Testis (tissue), 3 donors: Measurements from ENCODE around the gene PAX4. TPM values are rescaled to one million over a fixed set of nuclear protein-coding genes. Genes with fewer than 3 reads are reported as not detected.

ENCODE experiments used
- DNase-seq: peaks from one replicate; pipeline ENCODE4 v3.0.0-alpha.2; 2019
- H3K27ac ChIP-seq, 2 donors: fragments of 200-600 bp; sonication (generic); one replicate each; pipeline ENCODE4 v1.5.1; 2019
- H3K27me3 ChIP-seq: fragments of 200-600 bp; sonication (generic); one replicate; pipeline ENCODE4 v1.5.1; 2019
- H3K36me3 ChIP-seq: fragments of 200-600 bp; sonication (generic); one replicate; pipeline ENCODE4 v1.5.1; 2017; ENCODE audit warnings: low read depth; ENCODE audit errors: missing control alignments
- H3K4me1 ChIP-seq: fragments of 200-600 bp; sonication (generic); one replicate; pipeline ENCODE4 v1.5.1; 2019
- H3K4me3 ChIP-seq, 2 donors: fragments of 200-600 bp; sonication (generic); one replicate each; pipeline ENCODE4 v1.5.1; 2017 to 2019
- H3K9me3 ChIP-seq: fragments of 200-600 bp; sonication (generic); one replicate; pipeline ENCODE4 v1.5.1; 2017
- POLR2A ChIP-seq: fragments of 450-650 bp; IDR thresholded peaks from one replicate; pipeline ENCODE4 v1.6.1; 2017; ENCODE audit warnings: antibody characterized with exemption, mild to moderate bottlenecking, moderate library complexity
- WGBS, 2 donors: methylation state at CpG; one replicate each; pipeline ENCODE4 v1.1.5; 2018; 5-methylcytosine and 5-hydroxymethylcytosine counted together
- intact Hi-C: fragments of 100-400 bp; cut with DNase I; formaldehyde crosslinking; loops from one replicate; pipeline ENCODE4 v1.15.1; 2023; ENCODE audit warnings: low total_unique reads
- polyA plus RNA-seq: library from polyadenylated mRNA; stranded (reverse); fragments of 350-450 nt; fragmentation: Illumina TruSeq; extraction: RNeasy Lipid Tissue Mini Kit (QIAGEN cat#74804); gene quantifications from one replicate; pipeline ENCODE4 v1.2.3, GENCODE V29; 2014; ENCODE audit warnings: low read depth, low replicate concordance; ENCODE audit not compliant: insufficient read depth
- total RNA-seq, 2 donors: library from RNA; depleted of rRNA; stranded (reverse); fragments of >200 nt; gene quantifications; one replicate each; pipeline ENCODE4 v1.2.3, GENCODE V29; 2016
- TF ChIP-seq, protein P1 (sequence below), 3 experiments: fragments of 450-650 bp in 2 of 3; fragments of 200-600 bp in 1 of 3; sonication (generic) in 1 of 3; IDR thresholded peaks; one replicate each; pipeline ENCODE4 v1.5.1; 2016 to 2019; ENCODE audit warnings: antibody characterized with exemption in 3 of 3, mild to moderate bottlenecking in 2 of 3, moderate library complexity in 1 of 3

Gene PAX4
- total and polyA plus RNA-seq, 3 donors from 2014 or later, result 0.50 to 0.95 (median 0.55) TPM

DNA sequence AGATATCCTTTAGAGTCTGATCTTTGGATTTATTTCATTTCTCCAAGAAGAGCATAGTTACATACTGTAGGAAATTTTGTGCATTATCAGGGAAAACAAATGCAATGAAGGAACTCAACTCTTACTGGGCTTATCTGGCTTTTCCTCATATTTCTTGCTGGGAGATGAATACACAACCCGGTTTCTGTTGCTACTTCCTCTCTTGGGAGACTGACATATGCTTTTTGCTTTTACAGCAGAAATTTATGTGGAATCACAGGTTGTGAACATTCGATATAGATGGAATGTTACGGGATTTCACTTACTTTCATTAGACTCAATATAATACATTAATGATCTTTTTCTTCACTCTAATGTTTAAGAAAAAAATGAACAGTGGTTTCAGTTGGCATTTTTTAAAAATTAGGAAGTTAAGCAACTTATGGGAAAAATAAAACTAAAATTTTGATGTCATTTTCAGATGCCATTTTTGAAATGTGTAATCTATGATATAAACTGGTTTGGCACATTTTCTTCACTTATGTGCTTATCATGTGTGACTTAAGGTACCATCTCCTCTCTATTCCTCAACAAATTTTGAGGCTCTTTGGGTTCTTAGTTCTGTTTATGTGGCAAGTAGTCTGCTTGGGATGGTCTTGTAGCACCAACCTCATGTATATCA is 41.2 kb upstream of the PAX4 start:
- Histone ChIP-seq H3K9me3 (no peaks in the 10 kb centered on the region), H3K27me3 (no peaks in the 10 kb centered on the region), H3K4me1 (peaks cover 9% of the 10 kb centered on the region), H3K4me3 (no peak overlapping the region), H3K27ac (no peak overlapping the region), H3K36me3 (no peaks in the 10 kb centered on the region)
- no peak for TF ChIP-seq POLR2A
- TF ChIP-seq, protein P1, sequence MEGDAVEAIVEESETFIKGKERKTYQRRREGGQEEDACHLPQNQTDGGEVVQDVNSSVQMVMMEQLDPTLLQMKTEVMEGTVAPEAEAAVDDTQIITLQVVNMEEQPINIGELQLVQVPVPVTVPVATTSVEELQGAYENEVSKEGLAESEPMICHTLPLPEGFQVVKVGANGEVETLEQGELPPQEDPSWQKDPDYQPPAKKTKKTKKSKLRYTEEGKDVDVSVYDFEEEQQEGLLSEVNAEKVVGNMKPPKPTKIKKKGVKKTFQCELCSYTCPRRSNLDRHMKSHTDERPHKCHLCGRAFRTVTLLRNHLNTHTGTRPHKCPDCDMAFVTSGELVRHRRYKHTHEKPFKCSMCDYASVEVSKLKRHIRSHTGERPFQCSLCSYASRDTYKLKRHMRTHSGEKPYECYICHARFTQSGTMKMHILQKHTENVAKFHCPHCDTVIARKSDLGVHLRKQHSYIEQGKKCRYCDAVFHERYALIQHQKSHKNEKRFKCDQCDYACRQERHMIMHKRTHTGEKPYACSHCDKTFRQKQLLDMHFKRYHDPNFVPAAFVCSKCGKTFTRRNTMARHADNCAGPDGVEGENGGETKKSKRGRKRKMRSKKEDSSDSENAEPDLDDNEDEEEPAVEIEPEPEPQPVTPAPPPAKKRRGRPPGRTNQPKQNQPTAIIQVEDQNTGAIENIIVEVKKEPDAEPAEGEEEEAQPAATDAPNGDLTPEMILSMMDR (IDR thresholded peaks at IDR 0.05), result no peak
- intact Hi-C loops, result no loop called here
- DNase-seq, result no peak
- 84 to 86% methylated on average over 3 of the region's 3 CpGs for WGBS, 2 donors

DNA sequence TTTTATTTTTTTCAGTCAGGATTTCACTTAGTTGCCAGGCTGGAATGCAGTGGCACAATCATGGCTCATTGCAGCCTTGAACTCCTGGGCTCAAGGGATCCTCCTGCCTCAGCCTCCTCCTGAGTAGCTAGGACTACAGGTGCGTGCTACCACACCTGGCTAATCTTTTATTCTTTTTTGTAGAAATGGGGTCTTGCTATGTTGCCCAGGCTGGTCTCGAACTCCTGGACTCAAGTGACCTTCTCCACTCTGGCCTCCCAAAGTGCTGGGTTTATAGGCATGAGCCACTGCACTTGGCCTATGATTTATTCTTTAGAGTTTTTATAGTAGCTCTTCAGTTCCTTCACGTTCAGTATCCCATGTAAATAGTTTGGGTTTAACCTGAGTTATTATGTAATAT is 39.6 kb upstream of the PAX4 start:
- H3K4me1 ChIP-seq, result peaks cover 22% of the 10 kb centered on the region
- H3K9me3 ChIP-seq, result no peaks in the 10 kb centered on the region
- H3K27me3 ChIP-seq, result no peaks in the 10 kb centered on the region
- no peak overlapping the region for H3K4me3 ChIP-seq
- no peak for DNase-seq
- WGBS, 2 donors, result 86 to 89% methylated on average over 3 of the region's 3 CpGs
- H3K36me3 ChIP-seq, result no peaks in the 10 kb centered on the region
- TF ChIP-seq POLR2A, result no peak
- TF ChIP-seq, protein P1 (IDR thresholded peaks at IDR 0.05), result no peak
- intact Hi-C loops, result no loop called here
- no peak overlapping the region for H3K27ac ChIP-seq

DNA sequence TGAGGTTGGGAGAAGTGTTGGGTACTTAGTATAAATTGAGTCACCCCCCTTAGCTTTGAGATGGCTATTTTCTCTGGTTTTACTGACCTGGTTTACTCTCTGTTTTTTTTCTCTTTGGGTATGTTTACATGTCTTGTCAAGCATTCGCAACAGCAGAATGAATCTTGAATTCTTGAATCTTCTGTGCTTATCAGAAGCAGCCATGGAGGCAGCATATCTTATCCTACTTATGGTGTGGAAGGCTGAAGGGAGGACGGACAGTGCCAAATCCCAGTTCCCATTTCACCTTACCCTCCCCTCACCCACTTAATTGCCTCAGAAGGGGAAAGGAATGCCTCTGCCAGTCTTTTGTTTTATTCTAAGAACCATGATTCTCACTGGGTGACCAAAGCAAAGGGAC is 37.8 kb upstream of the PAX4 start:
- TF ChIP-seq, protein P1 (IDR thresholded peaks at IDR 0.05), result no peak
- TF ChIP-seq POLR2A, result no peak
- Histone ChIP-seq H3K4me1 (peaks cover 22% of the 10 kb centered on the region), H3K9me3 (no peaks in the 10 kb centered on the region), H3K4me3 (no peak overlapping the region), H3K27ac (no peak overlapping the region), H3K27me3 (no peaks in the 10 kb centered on the region), H3K36me3 (no peaks in the 10 kb centered on the region)
- 59 to 67% methylated on average over 2 of the region's 2 CpGs for WGBS, 2 donors
- DNase-seq, result no peak
- intact Hi-C loops, result no loop called here

DNA sequence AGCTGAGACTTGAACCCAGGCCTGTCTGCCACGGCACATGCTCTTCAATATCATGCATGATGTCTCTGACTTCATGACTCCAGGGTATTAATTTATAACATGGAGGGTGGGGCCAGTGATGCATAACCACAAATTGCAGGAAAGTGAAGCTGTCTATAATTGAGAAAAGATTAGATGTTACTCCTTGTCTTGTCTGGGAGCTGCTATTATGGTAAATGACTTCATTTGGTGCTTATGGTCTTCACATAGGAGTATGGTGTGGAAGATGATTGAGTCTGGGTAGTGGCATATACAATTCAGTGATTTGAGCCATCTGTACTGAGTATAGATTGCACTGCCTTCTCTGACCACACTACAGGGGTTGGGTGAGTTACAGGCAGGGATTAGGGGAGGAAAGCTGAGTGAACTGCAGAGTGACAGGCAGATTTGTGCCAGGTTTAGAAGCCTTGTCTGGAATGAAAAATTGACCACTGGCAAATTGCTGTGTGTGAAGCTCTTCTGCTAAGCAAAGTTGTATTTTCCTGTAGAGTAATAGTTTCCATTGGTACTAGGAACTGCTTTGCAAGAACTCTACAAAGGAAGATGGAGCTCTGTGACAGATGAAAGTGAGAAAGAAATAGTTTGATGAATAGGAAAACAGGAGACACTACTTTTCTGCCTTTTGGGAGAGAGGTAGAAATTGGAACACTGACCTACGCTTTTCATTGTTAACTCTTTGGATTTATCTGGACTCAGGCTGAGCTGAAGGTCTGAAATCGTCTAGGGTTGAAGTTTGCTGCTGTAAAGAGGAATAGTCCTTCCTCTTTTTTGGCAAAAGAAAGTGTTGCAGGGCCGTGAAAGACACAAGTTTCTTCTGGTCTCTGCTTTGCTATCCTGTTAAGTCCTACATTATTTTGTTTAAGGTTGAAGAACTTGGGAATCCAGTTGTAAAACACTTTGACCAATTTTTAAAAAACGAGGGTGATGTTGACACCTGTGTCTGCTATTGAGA is 36.8 kb upstream of the PAX4 start:
- WGBS, 2 donors, result 69 to 80% methylated on average over 5 of the region's 5 CpGs
- Histone ChIP-seq H3K27ac (no peak overlapping the region), H3K27me3 (no peaks in the 10 kb centered on the region), H3K4me3 (no peak overlapping the region), H3K9me3 (no peaks in the 10 kb centered on the region), H3K36me3 (no peaks in the 10 kb centered on the region), H3K4me1 (peaks cover 27% of the 10 kb centered on the region)
- intact Hi-C loops, result no loop called here
- no peak for TF ChIP-seq POLR2A
- TF ChIP-seq, protein P1 (IDR thresholded peaks at IDR 0.05), result no peak
- DNase-seq, result no peak
